Measurements from ENCODE around the gene RPN1.

The RPN1 gene

GRCh38 chr3:128613083-128613829 is 37.4 kb downstream of the RPN1 start:
- no peak overlapping the region for H3K4me3 ChIP-seq (ENCODE audit: low read depth, low read length)
- in situ Hi-C loops (cut with HindIII; ENCODE audit: low sequenced_read_pairs): no loop called here
- TF ChIP-seq, protein P1, sequence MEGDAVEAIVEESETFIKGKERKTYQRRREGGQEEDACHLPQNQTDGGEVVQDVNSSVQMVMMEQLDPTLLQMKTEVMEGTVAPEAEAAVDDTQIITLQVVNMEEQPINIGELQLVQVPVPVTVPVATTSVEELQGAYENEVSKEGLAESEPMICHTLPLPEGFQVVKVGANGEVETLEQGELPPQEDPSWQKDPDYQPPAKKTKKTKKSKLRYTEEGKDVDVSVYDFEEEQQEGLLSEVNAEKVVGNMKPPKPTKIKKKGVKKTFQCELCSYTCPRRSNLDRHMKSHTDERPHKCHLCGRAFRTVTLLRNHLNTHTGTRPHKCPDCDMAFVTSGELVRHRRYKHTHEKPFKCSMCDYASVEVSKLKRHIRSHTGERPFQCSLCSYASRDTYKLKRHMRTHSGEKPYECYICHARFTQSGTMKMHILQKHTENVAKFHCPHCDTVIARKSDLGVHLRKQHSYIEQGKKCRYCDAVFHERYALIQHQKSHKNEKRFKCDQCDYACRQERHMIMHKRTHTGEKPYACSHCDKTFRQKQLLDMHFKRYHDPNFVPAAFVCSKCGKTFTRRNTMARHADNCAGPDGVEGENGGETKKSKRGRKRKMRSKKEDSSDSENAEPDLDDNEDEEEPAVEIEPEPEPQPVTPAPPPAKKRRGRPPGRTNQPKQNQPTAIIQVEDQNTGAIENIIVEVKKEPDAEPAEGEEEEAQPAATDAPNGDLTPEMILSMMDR (IDR thresholded peaks at IDR 0.05; ENCODE audit: low read depth, low read length, missing control alignments): no peak
- DNase-seq (ENCODE audit: low read depth): no peak

GRCh38 chr3:128610451-128611070 is 40.1 kb downstream of the RPN1 start:
- in situ Hi-C loops (cut with HindIII; ENCODE audit: low sequenced_read_pairs): no loop called here
- H3K4me3 ChIP-seq (ENCODE audit: low read depth, low read length): no peak overlapping the region
- DNase-seq (ENCODE audit: low read depth): no peak
- TF ChIP-seq, protein P1 (IDR thresholded peaks at IDR 0.05; ENCODE audit: low read depth, low read length, missing control alignments): no peak

- TF ChIP-seq, protein P1 (IDR thresholded peaks at IDR 0.05; ENCODE audit: low read depth, low read length, missing control alignments): no peak
- no peak for DNase-seq (ENCODE audit: low read depth)
- no peak overlapping the region for H3K4me3 ChIP-seq (ENCODE audit: low read depth, low read length)
- in situ Hi-C loops (cut with HindIII; ENCODE audit: low sequenced_read_pairs): no loop called here
Measured at GRCh38 chr3:128609294-128609693, 41.3 kb downstream of the RPN1 start.

DNA sequence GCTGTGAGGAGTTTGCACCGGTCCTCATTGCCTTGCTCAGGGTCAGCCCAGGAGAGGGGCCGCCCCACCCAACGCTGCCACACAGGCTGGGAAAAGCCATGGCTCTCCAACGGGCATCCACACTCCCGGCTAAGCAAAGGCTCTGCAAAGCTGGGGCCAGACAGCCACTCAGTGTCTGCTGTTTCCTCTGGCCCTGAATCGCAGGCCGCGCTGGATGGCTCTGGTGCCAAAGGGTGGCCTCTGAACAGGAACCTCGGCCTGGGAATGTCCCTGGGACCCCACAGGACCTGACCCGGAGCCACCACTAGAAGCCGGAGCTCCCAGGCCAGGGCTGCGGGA is 42.9 kb downstream of the RPN1 start:
- peak overlapping the region; percentile 47 for H3K4me3 ChIP-seq (ENCODE audit: low read depth, low read length)
- TF ChIP-seq, protein P1 (IDR thresholded peaks at IDR 0.05; ENCODE audit: low read depth, low read length, missing control alignments): no peak

GRCh38 chr3:128606094-128606493 is 44.5 kb downstream of the RPN1 start:
- no peak overlapping the region for H3K4me3 ChIP-seq (ENCODE audit: low read depth, low read length)
- TF ChIP-seq, protein P1 (IDR thresholded peaks at IDR 0.05; ENCODE audit: low read depth, low read length, missing control alignments): no peak
- in situ Hi-C loops (cut with HindIII; ENCODE audit: low sequenced_read_pairs): no loop called here
- no peak for DNase-seq (ENCODE audit: low read depth)

More for the DNA sequence above, 42.9 kb downstream of the RPN1 start:
- no peak for DNase-seq (ENCODE audit: low read depth)
- in situ Hi-C loops (cut with HindIII; ENCODE audit: low sequenced_read_pairs): no loop called here

DNA sequence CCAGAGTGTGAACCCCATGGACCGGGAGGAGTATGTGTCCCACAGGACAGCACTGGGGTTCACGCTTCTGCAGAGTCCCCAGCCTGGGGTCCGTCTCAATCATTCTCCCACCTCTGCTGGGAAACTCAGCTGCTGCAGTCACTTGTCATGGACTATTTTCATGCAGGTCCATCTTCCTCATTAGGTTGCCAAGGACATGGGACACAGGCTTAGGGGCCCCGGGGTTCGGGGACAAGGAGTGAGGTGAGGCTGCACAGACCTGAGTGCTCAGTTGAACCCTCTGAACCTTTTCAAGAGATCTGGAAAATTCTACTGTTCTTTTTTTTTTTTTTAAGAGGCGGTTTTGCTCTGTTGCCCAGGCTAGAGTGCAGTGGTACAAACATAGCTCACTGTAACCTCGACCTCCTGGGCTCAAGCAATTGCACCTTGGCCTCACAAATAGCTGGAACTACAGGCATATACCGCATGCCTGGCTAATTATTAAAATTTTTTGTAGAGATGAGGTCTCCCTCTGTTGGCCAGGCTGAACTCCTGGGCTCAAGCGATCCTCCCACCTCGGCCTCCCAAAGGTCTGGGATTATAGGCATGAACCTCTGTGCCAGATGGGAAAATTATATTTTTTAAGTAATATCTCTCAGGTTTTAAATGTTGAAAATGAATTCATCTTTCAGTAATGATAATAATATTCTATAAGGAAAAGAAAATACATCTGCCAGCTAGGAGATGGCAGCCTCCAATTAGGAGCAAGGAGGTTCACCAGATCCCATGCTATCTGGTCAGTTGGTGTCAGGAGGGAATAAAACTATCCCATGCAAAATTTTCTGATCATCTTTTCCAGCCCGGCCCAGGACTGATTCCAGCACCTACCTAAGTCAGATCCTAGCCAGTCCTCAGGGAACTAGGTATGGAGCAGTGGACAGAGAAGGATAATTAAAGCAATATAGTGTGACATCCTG is 45.2 kb downstream of the RPN1 start:
- TF ChIP-seq, protein P1 (IDR thresholded peaks at IDR 0.05; ENCODE audit: low read depth, low read length, missing control alignments): no peak
- in situ Hi-C loops (cut with HindIII; ENCODE audit: low sequenced_read_pairs): no loop called here
- no peak overlapping the region for H3K4me3 ChIP-seq (ENCODE audit: low read depth, low read length)
- DNase-seq (ENCODE audit: low read depth): no peak

All from astrocyte of the cerebellum (primary cell).